GM12874 (cell line): ENCODE data around the gene HMCN2.

Experiments used
- TF ChIP-seq, protein P1 (sequence below): IDR thresholded peaks from 2 replicates; pipeline ENCODE4 v1.5.1; 2011; ENCODE audit warnings: low read depth, mild to moderate bottlenecking, control low read depth, low read length, moderate library complexity; ENCODE audit not compliant: insufficient read depth

Gene HMCN2

DNA sequence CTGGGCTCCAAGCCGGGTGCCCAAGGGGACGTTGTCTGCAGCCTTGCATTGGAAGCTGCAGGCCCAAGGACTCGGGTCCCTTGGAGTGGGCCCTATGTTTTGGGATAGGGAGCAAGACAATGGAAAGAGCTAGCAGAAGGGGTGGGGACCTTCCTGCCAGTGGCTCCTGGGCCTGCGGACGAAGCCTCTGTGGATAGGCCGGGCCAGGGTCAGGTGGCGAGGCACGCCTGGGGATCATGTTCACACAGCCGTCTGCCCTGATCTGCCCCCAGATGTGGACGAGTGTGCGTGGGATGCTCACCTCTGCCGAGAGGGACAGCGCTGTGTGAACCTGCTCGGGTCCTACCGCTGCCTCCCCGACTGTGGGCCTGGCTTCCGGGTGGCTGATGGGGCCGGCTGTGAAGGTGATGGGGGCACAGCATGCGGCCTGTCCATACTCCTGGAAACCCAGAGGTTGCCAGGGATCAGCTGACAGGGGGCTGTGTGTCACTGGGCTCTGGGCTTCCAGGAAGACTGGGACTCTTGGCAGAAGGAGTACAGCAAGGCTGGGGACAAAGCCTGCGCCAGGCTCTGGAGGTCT, 162.6 kb downstream of the HMCN2 start:
- TF ChIP-seq, protein P1, sequence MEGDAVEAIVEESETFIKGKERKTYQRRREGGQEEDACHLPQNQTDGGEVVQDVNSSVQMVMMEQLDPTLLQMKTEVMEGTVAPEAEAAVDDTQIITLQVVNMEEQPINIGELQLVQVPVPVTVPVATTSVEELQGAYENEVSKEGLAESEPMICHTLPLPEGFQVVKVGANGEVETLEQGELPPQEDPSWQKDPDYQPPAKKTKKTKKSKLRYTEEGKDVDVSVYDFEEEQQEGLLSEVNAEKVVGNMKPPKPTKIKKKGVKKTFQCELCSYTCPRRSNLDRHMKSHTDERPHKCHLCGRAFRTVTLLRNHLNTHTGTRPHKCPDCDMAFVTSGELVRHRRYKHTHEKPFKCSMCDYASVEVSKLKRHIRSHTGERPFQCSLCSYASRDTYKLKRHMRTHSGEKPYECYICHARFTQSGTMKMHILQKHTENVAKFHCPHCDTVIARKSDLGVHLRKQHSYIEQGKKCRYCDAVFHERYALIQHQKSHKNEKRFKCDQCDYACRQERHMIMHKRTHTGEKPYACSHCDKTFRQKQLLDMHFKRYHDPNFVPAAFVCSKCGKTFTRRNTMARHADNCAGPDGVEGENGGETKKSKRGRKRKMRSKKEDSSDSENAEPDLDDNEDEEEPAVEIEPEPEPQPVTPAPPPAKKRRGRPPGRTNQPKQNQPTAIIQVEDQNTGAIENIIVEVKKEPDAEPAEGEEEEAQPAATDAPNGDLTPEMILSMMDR = no peak

DNA sequence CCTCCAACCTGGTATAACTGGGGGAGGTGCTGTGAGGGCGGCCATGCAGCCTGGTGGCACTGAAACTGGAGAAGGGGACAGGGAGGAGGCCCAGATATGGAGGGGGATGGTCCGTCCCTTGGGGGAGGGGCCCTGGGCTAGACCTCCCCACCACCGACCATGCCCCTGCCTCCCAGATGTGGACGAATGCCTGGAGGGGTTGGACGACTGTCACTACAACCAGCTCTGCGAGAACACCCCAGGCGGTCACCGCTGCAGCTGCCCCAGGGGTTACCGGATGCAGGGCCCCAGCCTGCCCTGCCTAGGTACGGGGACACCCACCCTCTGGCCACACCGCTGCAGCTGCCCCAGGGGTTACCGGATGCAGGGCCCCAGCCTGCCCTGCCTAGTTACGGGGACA, 163.8 kb downstream of the HMCN2 start:
- TF ChIP-seq, protein P1 = no peak

DNA sequence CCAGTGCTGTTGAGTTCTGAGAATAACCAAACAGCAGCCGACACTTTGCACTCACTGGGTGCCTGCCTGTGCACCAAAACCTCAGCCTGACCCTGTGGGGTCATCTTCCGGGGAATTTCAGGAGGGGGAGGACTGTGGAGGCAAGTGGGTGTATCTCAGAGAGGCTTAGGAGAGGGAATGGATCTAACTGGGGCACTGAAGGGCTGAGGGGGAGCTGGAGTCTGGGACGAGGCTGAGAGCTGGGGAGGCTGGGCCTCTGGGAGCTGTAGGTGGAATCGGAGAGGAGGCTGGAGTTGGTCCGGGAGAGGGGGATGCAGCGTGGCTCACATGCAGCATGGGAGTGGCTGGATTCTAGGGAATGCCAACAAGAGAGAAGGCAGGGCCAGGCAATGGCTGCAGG, 164.3 kb downstream of the HMCN2 start:
- TF ChIP-seq, protein P1 = no peak

DNA sequence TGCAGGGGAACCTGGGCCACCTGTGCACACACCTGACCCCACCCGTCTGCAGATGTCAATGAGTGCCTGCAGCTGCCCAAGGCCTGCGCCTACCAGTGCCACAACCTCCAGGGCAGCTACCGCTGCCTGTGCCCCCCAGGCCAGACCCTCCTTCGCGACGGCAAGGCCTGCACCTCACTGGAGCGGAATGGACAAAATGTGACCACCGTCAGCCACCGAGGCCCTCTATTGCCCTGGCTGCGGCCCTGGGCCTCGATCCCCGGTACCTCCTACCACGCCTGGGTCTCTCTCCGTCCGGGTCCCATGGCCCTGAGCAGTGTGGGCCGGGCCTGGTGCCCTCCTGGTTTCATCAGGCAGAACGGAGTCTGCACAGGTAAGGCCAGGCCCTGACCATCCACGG, 164.7 kb downstream of the HMCN2 start:
- TF ChIP-seq, protein P1 = no peak

DNA sequence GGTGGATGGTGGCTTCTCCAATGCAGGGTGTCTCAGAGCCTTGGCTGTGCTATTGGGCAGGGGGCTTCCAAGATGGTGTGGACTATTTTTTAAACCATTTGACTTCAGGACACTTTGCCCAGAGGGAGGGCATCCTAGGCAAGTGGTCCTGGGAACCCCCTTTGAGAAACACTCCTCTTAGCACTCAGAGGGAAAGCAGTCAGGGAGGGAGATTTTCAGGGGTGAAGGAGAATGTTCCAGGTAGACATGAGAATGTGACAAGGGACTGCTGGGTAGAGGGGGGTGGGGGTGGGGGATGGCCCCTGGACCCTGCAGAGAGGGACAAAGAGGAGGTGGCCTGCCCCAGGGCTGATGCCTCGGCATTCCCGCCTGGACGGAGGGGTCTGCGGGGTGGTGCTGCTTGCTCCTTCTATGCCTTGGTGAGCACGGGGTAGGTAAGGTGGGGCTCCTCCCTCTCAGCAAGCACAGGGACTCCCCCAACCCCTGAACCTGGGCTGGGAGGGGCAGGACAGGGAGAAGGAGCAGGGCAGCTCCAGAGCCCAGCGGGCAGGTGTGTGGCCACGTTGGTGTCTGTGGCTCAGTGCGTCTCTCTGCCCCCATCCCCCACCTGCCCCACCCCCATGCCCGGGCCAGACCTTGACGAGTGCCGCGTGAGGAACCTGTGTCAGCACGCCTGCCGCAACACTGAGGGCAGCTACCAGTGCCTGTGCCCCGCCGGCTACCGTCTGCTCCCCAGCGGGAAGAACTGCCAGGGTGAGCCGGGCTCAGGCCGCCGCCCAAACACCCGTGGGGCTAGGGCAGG, 165.4 kb downstream of the HMCN2 start:
- TF ChIP-seq, protein P1 = no peak

DNA sequence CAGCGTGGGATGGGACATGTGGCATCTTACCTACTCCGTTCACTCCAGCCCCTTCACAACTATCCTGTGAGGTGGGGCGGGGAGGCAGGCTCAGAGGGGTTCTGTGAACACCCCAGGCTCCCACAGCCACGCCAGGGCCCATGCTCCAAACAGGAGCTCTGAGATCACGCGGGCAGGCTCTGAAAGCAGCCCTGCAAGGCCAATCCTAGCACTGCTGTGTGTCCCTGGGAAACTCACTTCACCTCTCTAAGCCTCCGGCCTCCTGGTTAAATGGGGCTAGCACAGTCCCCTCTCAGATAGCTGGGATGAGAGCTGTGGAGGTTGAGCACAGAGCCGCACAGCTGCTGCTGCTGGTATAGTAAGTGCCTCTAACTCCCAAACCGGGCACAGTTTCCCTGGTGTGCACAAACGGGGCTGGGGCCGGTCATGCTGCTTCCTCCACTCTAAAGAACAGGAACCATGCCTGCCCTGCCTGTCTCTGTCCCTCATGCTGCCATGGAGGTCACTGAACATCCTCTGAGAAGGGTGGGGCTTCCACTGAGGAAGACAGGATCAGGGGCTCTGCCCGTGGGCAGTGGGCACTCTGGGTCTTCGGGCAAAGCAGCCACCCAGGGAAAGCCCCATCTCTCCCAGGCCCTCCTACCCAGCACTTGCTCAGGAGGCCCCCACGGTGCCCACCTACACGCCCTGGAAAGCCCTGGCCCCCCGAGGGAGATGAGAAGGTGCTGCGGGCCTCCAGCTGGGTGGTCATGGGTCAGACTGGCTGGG, 166.2 kb downstream of the HMCN2 start:
- TF ChIP-seq, protein P1 = no peak

DNA sequence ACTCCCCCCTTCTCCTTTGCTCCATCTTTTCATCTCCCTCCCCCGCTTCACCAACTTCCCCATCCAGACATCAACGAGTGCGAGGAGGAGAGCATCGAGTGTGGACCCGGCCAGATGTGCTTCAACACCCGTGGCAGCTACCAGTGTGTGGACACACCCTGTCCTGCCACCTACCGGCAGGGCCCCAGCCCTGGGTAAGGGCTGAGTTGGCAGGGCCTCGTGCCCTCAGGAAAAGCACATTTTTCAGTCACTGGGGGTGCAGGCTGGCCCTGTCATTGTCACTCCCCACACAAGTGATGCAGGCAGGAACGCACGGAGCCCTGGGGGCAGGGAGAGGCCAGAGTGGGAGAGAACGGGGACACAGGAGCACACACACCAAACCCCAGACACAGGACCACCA, 166.8 kb downstream of the HMCN2 start:
- TF ChIP-seq, protein P1 = no peak
